Right kidney (tissue), 9 donors: ENCODE data around the gene PCGF3.

Experiments
- DNase-seq: peaks from one replicate; pipeline ENCODE4 v3.0.0-alpha.2; 2016
- long read RNA-seq, 8 donors: transcript quantifications; one replicate each; lab custom pipeline, GENCODE V29; 2026

PCGF3 gene
- long read RNA-seq, donor 1, full-length matches to known transcripts = 46 of 46 reads
- long read RNA-seq, donor 1, partial matches to known transcripts = 0 of 46 reads
- long read RNA-seq, donor 1, other reads (novel, unspliced or antisense) = 0 of 46 reads
- long read RNA-seq, donor 2, full-length matches to known transcripts = 13 of 13 reads
- long read RNA-seq, donor 2, partial matches to known transcripts = 0 of 13 reads
- long read RNA-seq, donor 2, other reads (novel, unspliced or antisense) = 0 of 13 reads
- long read RNA-seq, donor 3, full-length matches to known transcripts = 24 of 24 reads
- long read RNA-seq, donor 3, partial matches to known transcripts = 0 of 24 reads
- long read RNA-seq, donor 3, other reads (novel, unspliced or antisense) = 0 of 24 reads
- long read RNA-seq, donor 4, full-length matches to known transcripts = 59 of 71 reads
- long read RNA-seq, donor 4, partial matches to known transcripts = 12 of 71 reads
- long read RNA-seq, donor 4, other reads (novel, unspliced or antisense) = 0 of 71 reads
- long read RNA-seq, donor 5, full-length matches to known transcripts = 31 of 36 reads
- long read RNA-seq, donor 5, partial matches to known transcripts = 5 of 36 reads
- long read RNA-seq, donor 5, other reads (novel, unspliced or antisense) = 0 of 36 reads
- long read RNA-seq, donor 6, full-length matches to known transcripts = 24 of 24 reads
- long read RNA-seq, donor 6, partial matches to known transcripts = 0 of 24 reads
- long read RNA-seq, donor 6, other reads (novel, unspliced or antisense) = 0 of 24 reads
- long read RNA-seq, donor 7, transcript PCGF3-213 (1 exons, 1,899 nt) = major isoform, 64 of 66 reads
- long read RNA-seq, donor 7, partial matches to known transcripts = 0 of 66 reads
- long read RNA-seq, donor 7, other reads (novel, unspliced or antisense) = 0 of 66 reads
- long read RNA-seq, donor 8, full-length matches to known transcripts = 39 of 39 reads
- long read RNA-seq, donor 8, partial matches to known transcripts = 0 of 39 reads
- long read RNA-seq, donor 8, other reads (novel, unspliced or antisense) = 0 of 39 reads

- peak; percentile 93 for DNase-seq
These were observed at the start of gene PCGF3 for GRCh38 chr4:705278-706082. PCGF3 (plus strand) TSS chr4:705832; CDS start chr4:733681, 27,849 bp downstream.

GRCh38 chr4:656436-657337, 48.9 kb upstream of the PCGF3 start:
- DNase-seq = peak; percentile 41

GRCh38 chr4:657338-657833, 48.2 kb upstream of the PCGF3 start:
- no peak for DNase-seq

GRCh38 chr4:657834-658667, 47.6 kb upstream of the PCGF3 start:
- DNase-seq = peak; percentile 7

GRCh38 chr4:658681-659667, 46.7 kb upstream of the PCGF3 start:
- peak; percentile 24 for DNase-seq

- no peak for DNase-seq
These were observed 45.8 kb upstream of the PCGF3 start for GRCh38 chr4:659851-660250.

GRCh38 chr4:660401-660800, 45.2 kb upstream of the PCGF3 start:
- DNase-seq = no peak

- DNase-seq = no peak
These were observed 44.4 kb upstream of the PCGF3 start for GRCh38 chr4:661231-661630.

- no peak for DNase-seq
These were observed 43.5 kb upstream of the PCGF3 start for GRCh38 chr4:661881-662761.

GRCh38 chr4:663046-663437, 42.6 kb upstream of the PCGF3 start:
- DNase-seq = no peak

- DNase-seq = peak; percentile 76
These were observed 41.9 kb upstream of the PCGF3 start for GRCh38 chr4:663438-664428.

- DNase-seq = no peak
These were observed 40.9 kb upstream of the PCGF3 start for GRCh38 chr4:664713-665231.

GRCh38 chr4:665381-665750, 40.3 kb upstream of the PCGF3 start:
- DNase-seq = no peak

GRCh38 chr4:665751-666435, 39.7 kb upstream of the PCGF3 start:
- DNase-seq = peak; percentile 9

GRCh38 chr4:666436-666810, 39.2 kb upstream of the PCGF3 start:
- DNase-seq = no peak
